Stimulated activated CD4-positive, alpha-beta T cell treated with anti-CD3 and anti-CD28 coated beads, Interleukin-1b, Interleukin-23, amount 100 ng/mL, for 24 hours (primary cell): ENCODE results near the gene NCK2.

Experiments
- DNase-seq, 4 experiments: peaks; one replicate each; pipeline ENCODE4 v3.0.0-alpha.2; 2020; ENCODE audit warnings: low read depth in 4 of 4, low spot score in 1 of 4

NCK2 gene

DNA sequence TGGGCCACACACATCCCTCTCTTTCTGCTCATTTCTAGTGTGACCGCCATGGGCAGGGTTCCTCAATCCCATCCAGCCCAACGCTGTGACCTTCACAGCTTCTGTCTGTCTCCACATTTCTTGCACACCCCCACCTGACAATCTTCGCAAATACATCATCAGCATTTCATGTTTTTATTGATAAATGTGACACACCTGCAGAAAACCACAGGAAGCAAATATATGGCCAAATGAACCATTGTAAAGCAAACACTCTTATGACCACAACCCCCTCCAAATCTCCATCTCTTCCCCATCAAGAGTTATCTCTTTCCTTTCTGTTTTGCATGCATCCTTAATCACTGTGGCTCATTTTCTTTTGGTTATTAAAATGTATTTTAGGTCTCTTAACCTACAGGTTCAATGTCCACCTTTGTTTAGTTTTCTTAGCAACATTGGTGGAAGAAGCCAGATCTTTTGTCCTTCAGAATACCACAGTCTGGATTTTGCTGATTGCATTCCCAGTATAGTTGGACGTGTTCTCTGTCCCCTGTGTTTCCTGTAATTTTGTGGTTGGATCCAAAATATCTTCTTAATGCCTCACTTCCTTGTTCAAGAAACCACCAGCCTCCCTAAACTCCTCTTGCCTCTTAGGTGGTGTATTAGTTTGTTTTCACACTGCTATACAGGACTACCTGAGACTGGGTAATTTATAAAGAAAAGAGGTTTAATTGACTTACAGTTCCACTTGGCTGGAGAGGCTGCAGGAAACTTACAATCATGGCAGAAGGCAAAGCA is 9.8 kb upstream of the NCK2 start:
- no peak for DNase-seq

- no peak for DNase-seq
Observed at GRCh38 chr2:105736145-105736544, 8.6 kb upstream of the NCK2 start.

- DNase-seq = no peak
Observed at GRCh38 chr2:105737980-105738657, 6.6 kb upstream of the NCK2 start.

DNA sequence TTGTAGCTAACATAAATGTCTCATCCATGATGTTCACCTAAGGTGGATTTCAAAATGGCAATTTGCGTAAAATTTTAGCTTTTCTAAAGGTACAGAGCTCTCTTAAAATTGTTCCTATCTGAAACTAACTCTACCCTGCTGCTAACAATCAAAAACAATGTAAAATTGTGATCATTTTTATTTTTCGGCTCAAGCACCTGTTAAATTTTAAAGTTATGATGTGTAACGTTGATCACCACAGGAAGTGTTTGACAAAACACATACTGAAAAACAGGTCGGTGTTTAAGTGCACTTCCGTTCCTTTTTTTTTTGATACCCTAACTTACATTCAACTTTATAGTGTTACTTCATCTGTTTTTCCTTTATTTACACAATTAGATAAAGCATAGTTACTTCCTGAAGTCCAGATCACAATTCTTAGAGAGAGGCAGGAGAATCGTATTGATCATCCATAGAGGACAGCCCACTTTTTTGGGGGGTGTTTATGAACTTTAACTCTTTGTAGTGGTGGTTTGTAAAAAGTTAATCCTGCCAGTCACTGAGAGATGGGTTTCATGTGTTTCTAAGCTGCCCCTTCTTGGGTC is 6.0 kb upstream of the NCK2 start:
- no peak for DNase-seq

- no peak for DNase-seq
Observed at GRCh38 chr2:105739426-105739825, 5.3 kb upstream of the NCK2 start.

DNA sequence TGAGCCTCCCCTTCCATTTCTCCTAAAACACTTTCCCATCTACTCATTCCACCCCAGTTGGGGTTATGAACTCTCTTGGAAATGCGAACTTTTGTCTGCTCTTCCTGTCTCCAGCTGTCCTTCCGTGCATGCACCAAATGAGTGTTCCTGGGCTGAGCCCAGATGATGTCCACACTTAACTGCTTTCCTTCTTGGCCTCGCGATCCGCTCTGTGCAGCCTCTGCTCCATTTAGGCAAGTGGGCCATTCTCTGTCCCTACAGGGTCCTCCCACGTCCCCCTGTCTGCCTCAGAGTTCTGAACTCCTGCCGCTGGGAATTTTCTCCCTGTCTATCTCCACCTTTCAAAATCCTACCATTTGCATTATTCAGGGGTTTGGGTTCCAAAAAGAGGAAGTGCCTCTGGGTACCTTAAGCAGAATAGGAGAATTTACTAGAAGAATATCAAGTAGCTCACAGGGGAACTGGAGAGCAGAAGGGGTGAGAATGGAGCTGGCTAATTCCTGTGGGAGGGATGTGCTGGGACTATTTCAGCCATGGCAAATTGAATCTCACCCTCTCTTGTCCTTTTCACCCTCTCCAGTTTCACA is 4.7 kb upstream of the NCK2 start:
- DNase-seq = no peak

DNA sequence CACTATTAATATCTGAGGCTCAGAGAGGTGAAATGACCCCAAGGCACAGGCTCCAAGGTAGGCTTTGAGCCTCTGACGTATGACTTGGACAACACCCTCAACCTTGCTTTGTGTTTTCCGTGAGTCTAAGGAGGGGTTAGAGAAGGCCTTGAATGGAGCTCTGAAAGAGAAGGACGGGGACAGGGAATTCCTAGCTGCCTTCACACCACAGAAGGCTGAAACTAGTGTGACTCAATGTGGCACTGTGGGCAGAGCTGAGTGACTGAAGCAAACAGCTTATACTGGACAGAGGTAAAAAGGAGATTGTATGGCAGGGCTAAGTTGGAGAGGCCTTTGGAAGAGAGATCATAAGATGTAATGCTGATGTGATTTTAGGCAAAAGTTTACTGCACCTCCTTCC is 3.5 kb upstream of the NCK2 start:
- no peak for DNase-seq

- DNase-seq = no peak
Observed at GRCh38 chr2:105741617-105742016, 3.1 kb upstream of the NCK2 start.

DNA sequence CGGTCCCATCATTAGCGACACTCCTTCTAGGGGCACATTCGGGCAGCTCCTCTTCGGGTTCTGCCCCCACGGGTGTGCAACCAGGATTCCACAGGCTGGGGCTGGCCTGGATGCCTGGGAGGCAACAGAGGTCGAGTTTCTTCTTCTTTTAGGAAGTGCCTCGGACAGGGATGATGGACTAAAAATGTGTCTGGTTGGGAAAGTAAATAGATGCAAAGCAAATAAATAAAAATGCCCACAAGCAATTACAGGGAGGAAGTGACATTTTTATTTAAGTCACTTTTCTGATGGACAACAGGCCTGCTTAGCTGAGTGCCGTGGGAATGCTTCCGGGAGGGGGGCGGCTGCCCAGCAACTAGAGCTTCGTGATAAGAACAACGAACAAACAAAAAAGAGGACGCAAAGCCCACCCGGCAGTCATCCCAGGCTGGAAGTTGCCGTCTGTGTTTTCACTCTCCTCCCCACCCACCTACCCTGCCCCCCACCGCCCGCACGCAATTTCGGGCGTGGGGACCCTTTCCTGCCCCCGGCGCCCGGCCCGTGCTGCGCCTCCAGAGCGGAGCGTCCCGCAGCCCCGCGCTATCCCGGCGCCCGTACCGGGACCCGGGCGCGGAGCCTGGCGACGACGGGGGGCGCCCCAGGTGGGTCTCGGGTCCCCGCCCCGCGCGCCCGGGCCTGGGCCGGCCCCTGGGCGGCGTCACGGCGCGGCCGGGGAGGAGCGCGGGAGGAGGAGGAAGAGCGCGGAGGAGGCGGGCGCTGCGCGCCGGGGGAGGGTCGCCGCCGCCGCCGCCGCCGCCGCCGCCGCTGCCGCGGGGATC is 412 bp upstream of the NCK2 start:
- DNase-seq = peak in 1 of 4 experiments; percentile 52

DNA sequence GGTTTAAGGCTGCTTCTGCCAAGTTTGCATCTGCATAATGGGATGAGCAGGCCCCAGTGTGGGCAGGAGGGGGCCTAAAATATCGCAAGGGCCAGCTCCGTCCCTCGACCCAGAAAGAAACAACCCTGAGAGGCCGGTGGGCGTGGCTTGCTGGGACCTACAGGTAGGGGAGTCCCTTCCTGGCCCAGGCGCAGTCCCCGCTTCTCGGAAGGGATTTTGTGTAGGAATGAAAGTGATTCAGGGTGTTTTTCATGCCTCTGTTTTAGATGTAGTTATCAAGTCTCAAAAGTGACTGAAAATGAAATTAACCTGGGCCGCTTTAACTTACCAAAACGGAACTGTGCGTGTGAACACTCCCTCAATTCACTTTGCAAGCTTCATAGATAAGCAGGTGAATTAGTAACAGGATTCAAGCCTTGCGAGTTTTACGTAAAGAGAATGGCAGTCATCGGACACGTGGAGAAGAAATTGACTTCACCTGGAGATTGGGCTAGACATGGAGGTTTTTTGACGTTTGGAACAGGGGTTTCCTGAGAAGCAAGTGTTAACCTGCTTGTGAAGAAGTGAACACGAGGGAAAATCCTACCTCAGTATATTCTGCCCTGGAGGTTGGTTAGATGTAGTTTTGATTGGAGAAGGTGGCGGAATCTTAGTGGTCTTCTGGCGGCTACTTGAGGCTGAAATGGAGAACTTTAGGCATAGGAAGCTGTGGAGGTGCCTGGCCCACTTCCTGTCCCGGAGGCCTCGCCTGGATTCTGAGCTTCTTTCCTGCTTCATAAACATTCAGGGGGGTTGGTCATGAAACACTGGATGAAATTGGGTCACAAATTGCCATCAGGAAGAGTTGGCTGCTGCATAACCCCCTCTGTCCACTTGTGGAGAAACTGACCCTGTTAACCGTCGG is 1.7 kb downstream of the NCK2 start:
- DNase-seq = peak; percentile 71 to 92 (median 80)

- no peak for DNase-seq
Observed at GRCh38 chr2:105747254-105747894, 2.7 kb downstream of the NCK2 start.

- DNase-seq = no peak
Observed at GRCh38 chr2:105747991-105748390, 3.3 kb downstream of the NCK2 start.

DNA sequence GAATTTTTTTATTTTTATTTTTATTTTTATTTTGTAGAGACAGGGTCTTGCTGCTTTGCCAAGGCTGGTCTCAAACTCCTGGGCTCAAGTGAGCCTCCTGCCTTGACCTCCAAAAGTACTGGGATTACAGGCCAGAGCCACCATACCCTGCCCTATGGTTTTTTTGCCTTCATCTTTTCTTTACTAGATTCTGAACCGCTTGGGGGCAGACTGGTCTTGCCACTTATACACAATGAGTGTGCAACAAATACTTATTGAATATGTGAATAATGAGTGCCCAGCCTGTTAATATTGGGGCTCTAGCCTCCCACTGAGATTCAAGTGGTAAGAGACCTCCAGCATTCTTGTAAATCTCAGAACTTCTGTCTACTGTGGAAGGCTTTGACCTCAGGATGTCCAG is 3.9 kb downstream of the NCK2 start:
- no peak for DNase-seq

DNA sequence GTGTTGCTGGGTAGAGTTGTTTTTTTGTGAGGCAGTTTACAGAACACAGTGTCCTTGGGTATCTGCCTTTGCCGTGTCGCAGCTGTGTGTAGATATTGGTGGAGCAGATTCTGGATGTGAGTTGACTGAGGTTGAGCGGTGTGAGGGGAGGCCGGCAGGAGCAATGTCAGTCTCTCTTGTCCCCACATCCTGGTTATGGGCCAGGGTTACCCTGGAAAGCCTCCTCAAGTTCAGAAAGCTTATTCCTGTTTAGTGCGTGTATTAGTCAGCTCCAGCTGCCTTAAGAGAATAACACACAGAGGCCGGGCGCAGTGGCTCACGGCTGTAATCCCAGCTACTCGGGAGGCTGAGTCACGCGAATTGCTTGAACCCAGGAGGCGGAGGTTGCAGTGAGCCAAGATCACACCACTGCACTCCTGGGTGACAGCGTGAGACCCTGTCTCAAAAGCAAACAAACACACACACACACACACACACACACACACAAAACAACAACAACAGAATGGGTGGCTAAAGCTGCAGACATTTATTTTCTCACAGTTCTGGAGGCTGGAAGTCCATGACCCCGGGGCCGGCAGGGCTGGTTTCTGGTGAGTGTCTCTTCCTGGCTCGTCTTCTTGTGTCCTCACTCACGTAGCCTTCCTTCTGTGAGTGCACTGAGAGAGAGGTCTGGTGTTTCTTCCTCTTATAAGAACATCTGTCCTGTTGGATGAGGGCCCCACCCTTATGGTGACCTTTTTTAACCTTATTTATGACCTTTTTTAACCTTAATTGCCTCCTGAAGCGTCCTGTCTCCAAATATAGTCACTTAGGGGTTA is 5.1 kb downstream of the NCK2 start:
- no peak for DNase-seq

DNA sequence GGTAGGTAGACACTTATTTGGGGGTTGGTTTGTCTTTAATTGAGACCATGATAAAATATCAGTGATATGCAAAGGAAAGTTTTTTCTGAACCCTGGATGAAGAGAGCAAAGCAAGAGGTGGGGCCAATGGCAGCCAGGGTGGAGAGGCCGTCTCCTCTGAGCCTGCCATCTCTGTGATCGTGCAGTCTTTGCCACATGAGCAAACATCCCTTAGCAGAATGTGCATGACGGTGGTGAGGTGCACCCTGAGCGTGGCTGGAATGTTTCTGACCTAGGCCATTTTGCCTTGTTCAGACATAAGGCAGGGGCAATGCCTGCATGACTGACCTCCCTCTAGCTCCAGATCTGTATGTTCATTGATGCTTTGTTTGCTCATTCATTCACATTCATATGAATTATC is 6.0 kb downstream of the NCK2 start:
- no peak for DNase-seq

- DNase-seq = no peak
Observed at GRCh38 chr2:105751272-105751671, 6.6 kb downstream of the NCK2 start.

- no peak for DNase-seq
Observed at GRCh38 chr2:105752691-105753358, 8.1 kb downstream of the NCK2 start.

GRCh38 chr2:105753380-105753779 is 8.7 kb downstream of the NCK2 start:
- no peak for DNase-seq
